IMR-90 (cell line): ENCODE results near the gene ARHGAP32. TPM values are rescaled to one million over a fixed set of nuclear protein-coding genes. Genes with fewer than 3 reads are reported as not detected.

Experiments used
- ATAC-seq: fragments of 200-7000 bp; cut with Tn5 transposase; 2 replicates; pipeline ENCODE4 v1.9.1; 2020; ENCODE audit warnings: low read depth, mild to moderate bottlenecking, moderate library complexity
- BruUV-seq: library from RNA; stranded (reverse); fragments of 400-500 nt; replicated peaks from 2 replicates; lab custom pipeline; 2021; lab: Mats Ljungman, UMichigan
- CTCF ChIA-PET: fragments of 300-600 bp; formaldehyde crosslinking; extraction: SDS; loops from one replicate; lab custom pipeline; 2021; ENCODE audit warnings: antibody characterized with exemption; lab: Yijun Ruan, JAX
- POLR2A ChIA-PET: fragments of 300-600 bp; sonication (Branson Sonifier 250); formaldehyde crosslinking; loops from one replicate; lab custom pipeline; 2022; ENCODE audit warnings: antibody characterized with exemption; ENCODE audit not compliant: unreplicated experiment; lab: Charles Lee
- DNase-seq: peaks from one replicate; pipeline ENCODE4 v3.0.0; 2013
- H2AFZ ChIP-seq: replicated peaks from 2 replicates; pipeline ENCODE3; 2013; ENCODE audit warnings: low read length, mild to moderate bottlenecking; ENCODE audit not compliant: poor library complexity
- H2AK5ac ChIP-seq: 2 replicates; pipeline ENCODE4 v1.6.1; 2013; ENCODE audit warnings: low read depth, low read length, inconsistent platforms
- H2AK9ac ChIP-seq: replicated peaks from 2 replicates; pipeline ENCODE3; 2013; ENCODE audit warnings: mild to moderate bottlenecking, low read depth, low read length, moderate library complexity; ENCODE audit not compliant: poor library complexity
- H2BK120ac ChIP-seq: 2 replicates; pipeline ENCODE4 v1.6.1; 2013; ENCODE audit warnings: low read depth, low read length, inconsistent platforms
- H2BK15ac ChIP-seq: 3 replicates; pipeline ENCODE4 v1.6.1; 2013; ENCODE audit warnings: low read depth, low read length, inconsistent platforms
- H2BK20ac ChIP-seq: 2 replicates; pipeline ENCODE4 v1.6.1; 2013; ENCODE audit warnings: low read depth, mild to moderate bottlenecking, inconsistent platforms, low read length, moderate library complexity
- H2BK5ac ChIP-seq: 2 replicates; pipeline ENCODE4 v1.6.1; 2013; ENCODE audit warnings: mild to moderate bottlenecking, low read depth, low read length, inconsistent platforms; ENCODE audit not compliant: poor library complexity, severe bottlenecking
- H3K14ac ChIP-seq: replicated peaks from 2 replicates; pipeline ENCODE4 v1.6.1; 2013; ENCODE audit warnings: low read depth, low read length, inconsistent platforms
- H3K18ac ChIP-seq: 2 replicates; pipeline ENCODE4 v1.6.1; 2013; ENCODE audit warnings: low read depth, low read length, control low read depth
- H3K23ac ChIP-seq: 2 replicates; pipeline ENCODE4 v1.6.1; 2013; ENCODE audit warnings: low read depth, low read length, inconsistent platforms
- H3K27ac ChIP-seq: 2 replicates; pipeline ENCODE4 v1.5.1; 2013; ENCODE audit warnings: mild to moderate bottlenecking, control low read depth, low read length; ENCODE audit not compliant: insufficient read depth
- H3K27me3 ChIP-seq: 2 replicates; pipeline ENCODE4 v1.6.1; 2013; ENCODE audit warnings: low read length; ENCODE audit not compliant: control insufficient read depth, insufficient read depth
- H3K36me3 ChIP-seq: 2 replicates; pipeline ENCODE4 v1.6.1; 2013; ENCODE audit warnings: low read length, mixed read lengths; ENCODE audit not compliant: control insufficient read depth, insufficient read depth
- H3K4ac ChIP-seq: 2 replicates; pipeline ENCODE4 v1.6.1; 2013; ENCODE audit warnings: low read depth, low read length, inconsistent platforms
- H3K4me1 ChIP-seq: 2 replicates; pipeline ENCODE4 v1.6.1; 2013; ENCODE audit warnings: low read length, mixed read lengths; ENCODE audit not compliant: control insufficient read depth, insufficient read depth
- H3K4me2 ChIP-seq: 2 replicates; pipeline ENCODE4 v1.6.1; 2013; ENCODE audit warnings: low read depth, mild to moderate bottlenecking, control low read depth, low read length, moderate library complexity
- H3K4me3 ChIP-seq: 2 replicates; pipeline ENCODE4 v1.5.1; 2013; ENCODE audit warnings: low read depth, mild to moderate bottlenecking, control low read depth, low read length, moderate library complexity; ENCODE audit not compliant: insufficient read depth
- H3K56ac ChIP-seq: 2 replicates; pipeline ENCODE4 v1.6.1; 2013; ENCODE audit warnings: low read length, inconsistent platforms; ENCODE audit not compliant: insufficient read depth; ENCODE audit errors: extremely low read depth
- H3K79me1 ChIP-seq, 2 experiments: 2 replicates each; pipeline ENCODE4 v1.6.1; 2013; ENCODE audit warnings: low read length in 2 of 2, inconsistent platforms in 1 of 2, low read depth in 1 of 2
- H3K9ac ChIP-seq: 2 replicates; pipeline ENCODE4 v1.6.1; 2013; ENCODE audit warnings: low read depth, low read length, control low read depth
- H3K9me1 ChIP-seq: 2 replicates; pipeline ENCODE4 v1.6.1; 2013; ENCODE audit warnings: low read length, inconsistent platforms; ENCODE audit not compliant: insufficient read depth
- H3K9me3 ChIP-seq: 2 replicates; pipeline ENCODE4 v1.6.1; 2013; ENCODE audit warnings: low read length; ENCODE audit not compliant: control insufficient read depth, insufficient read depth
- H4K20me1 ChIP-seq: 2 replicates; pipeline ENCODE4 v1.6.1; 2013; ENCODE audit warnings: low read length, inconsistent platforms; ENCODE audit not compliant: insufficient read depth
- H4K5ac ChIP-seq: 2 replicates; pipeline ENCODE4 v1.6.1; 2013; ENCODE audit warnings: mild to moderate bottlenecking, low read depth, low read length, control low read depth
- H4K8ac ChIP-seq, 2 experiments: 2 replicates each; pipeline ENCODE4 v1.6.1; 2013; ENCODE audit warnings: low read depth in 2 of 2, low read length in 2 of 2, control low read depth in 1 of 2, inconsistent platforms in 1 of 2
- H4K91ac ChIP-seq: 2 replicates; pipeline ENCODE4 v1.6.1; 2013; ENCODE audit warnings: low read depth, low read length, inconsistent platforms; ENCODE audit not compliant: insufficient read depth
- BHLHE40 ChIP-seq: fragments of 150-350 bp; IDR thresholded peaks from 2 replicates; pipeline ENCODE4 v1.6.1; 2016; ENCODE audit warnings: mild to moderate bottlenecking, low read depth, low read length
- CEBPB ChIP-seq: IDR thresholded peaks from 2 replicates; pipeline ENCODE4 v1.6.1; 2012; ENCODE audit warnings: low read depth, low read length, improper control_type of control experiment
- CTCF ChIP-seq: conservative IDR thresholded peaks from 2 replicates; pipeline ENCODE4 v1.5.1; 2012; ENCODE audit warnings: mild to moderate bottlenecking, low read depth, low read length, improper control_type of control experiment
- MAFK ChIP-seq: IDR thresholded peaks from 2 replicates; pipeline ENCODE4 v1.6.1; 2012; ENCODE audit warnings: low read depth, low read length, improper control_type of control experiment
- MXI1 ChIP-seq: IDR thresholded peaks from 2 replicates; pipeline ENCODE4 v1.6.1; 2012; ENCODE audit warnings: low read depth, mild to moderate bottlenecking, low read length, moderate library complexity, borderline replicate concordance
- NFE2L2 ChIP-seq: fragments of 150-350 bp; IDR thresholded peaks from 2 replicates; pipeline ENCODE4 v1.6.1; 2016; ENCODE audit warnings: low read depth, mild to moderate bottlenecking, low read length
- RCOR1 ChIP-seq: IDR thresholded peaks from 2 replicates; pipeline ENCODE4 v1.6.1; 2012; ENCODE audit warnings: mild to moderate bottlenecking, low read length, improper control_type of control experiment; ENCODE audit not compliant: insufficient replicate concordance
- RFX5 ChIP-seq: IDR thresholded peaks from 2 replicates; pipeline ENCODE4 v1.8.0; 2012; ENCODE audit warnings: low read depth, mild to moderate bottlenecking, low read length, moderate library complexity
- SMC3 ChIP-seq: fragments of 150-350 bp; IDR thresholded peaks from 2 replicates; pipeline ENCODE4 v1.6.1; 2016; ENCODE audit warnings: low read depth, mild to moderate bottlenecking, antibody characterized with exemption, low read length, moderate library complexity
- USF2 ChIP-seq: fragments of 150-350 bp; IDR thresholded peaks from 2 replicates; pipeline ENCODE4 v1.6.1; 2017; ENCODE audit warnings: mild to moderate bottlenecking, antibody characterized with exemption, low read length, low read depth
- WGBS, 2 experiments: methylation state at CpG; one replicate each; pipeline versions ENCODE4 v1.1.5 to v1.1.7; 2013; ENCODE audit warnings: missing lambda C conversion rate in 2 of 2; ENCODE audit not compliant: insufficient read length in 1 of 2; ENCODE audit errors: extremely low coverage in 2 of 2; 5-methylcytosine and 5-hydroxymethylcytosine counted together
- dilution Hi-C: fragments of 300-500 bp; cut with HindIII; formaldehyde crosslinking; loops from one replicate; pipeline ENCODE4 v1.14.3; 2018; ENCODE audit warnings: low sequenced_read_pairs; ENCODE audit not compliant: unreplicated experiment
- in situ Hi-C: fragments of 300-500 bp; cut with MboI; formaldehyde crosslinking; loops from 3 replicates; pipeline ENCODE4 v1.14.3; 2019; ENCODE audit warnings: low sequenced_read_pairs, inconsistent platforms, mixed read lengths
- intact Hi-C: fragments of 100-400 bp; cut with micrococcal nuclease; formaldehyde crosslinking; loops from 2 replicates; pipeline ENCODE4 v1.10.0; 2022
- polyA plus RNA-seq, 3 experiments: library from polyadenylated mRNA; depleted of rRNA; stranded (reverse); fragments of >200 nt; gene quantifications; 2 replicates each; pipeline ENCODE4 v1.2.3, GENCODE V29; 2012; ENCODE audit warnings: low replicate concordance in 1 of 3
- total RNA-seq: library from RNA; depleted of rRNA; stranded (reverse); fragments of >200 nt; gene quantifications from 2 replicates; pipeline ENCODE4 v1.2.3, GENCODE V29; 2012

ARHGAP32 gene
- total and polyA plus RNA-seq, 2 of the 4 experiments (the other 2 are of a cell fraction) = 4.1 to 8.4 TPM

GRCh38 chr11:128924510-128925249, 267.4 kb downstream of the ARHGAP32 start (continued):
- no peak for TF ChIP-seq USF2

GRCh38 chr11:128924104-128924503, 268.0 kb downstream of the ARHGAP32 start:
- Histone ChIP-seq H3K4me3 (no peak overlapping the region), H2BK20ac (no peak overlapping the region), H3K18ac (no peak overlapping the region), H3K27me3 (peaks cover 38% of the 10 kb centered on the region), H3K9me3 (no peaks in the 10 kb centered on the region), H3K4ac (no peak overlapping the region), H4K8ac (no peak overlapping the region), H3K4me1 (no peaks in the 10 kb centered on the region), H2AK9ac (no peak overlapping the region), H3K27ac (no peak overlapping the region), H3K14ac (no peak overlapping the region), H2BK120ac (no peak overlapping the region), H4K5ac (no peak overlapping the region), H3K23ac (no peak overlapping the region), H4K91ac (no peak overlapping the region), H3K9me1 (no peaks in the 10 kb centered on the region), H3K36me3 (no peaks in the 10 kb centered on the region), H3K79me1 (no peaks in the 10 kb centered on the region), H2BK5ac (no peak overlapping the region), H2BK15ac (no peak overlapping the region), H3K4me2 (no peak overlapping the region), H4K20me1 (no peaks in the 10 kb centered on the region), H3K56ac (no peak overlapping the region), H2AK5ac (no peak overlapping the region), H3K9ac (no peak overlapping the region), H2AFZ (no peak overlapping the region)
- CTCF ChIA-PET = no interaction called here
- no TSS peak for BruUV-seq
- TF ChIP-seq MAFK (no peak), CTCF (no peak), RFX5 (no peak), MXI1 (no peak), USF2 (no peak), BHLHE40 (no peak), CEBPB (no peak), SMC3 (no peak), NFE2L2 (no peak), RCOR1 (no peak)
- DNase-seq (no peak), ATAC-seq (no peak)
- POLR2A ChIA-PET = no interaction called here
- dilution Hi-C loops (no loop called here), in situ Hi-C loops (no loop called here), intact Hi-C loops (no loop called here)
- WGBS, 2 experiments = no CpG with 5 or more reads among the region's 7 CpGs
